ENCODE data around the gene CNNM1.

DNA sequence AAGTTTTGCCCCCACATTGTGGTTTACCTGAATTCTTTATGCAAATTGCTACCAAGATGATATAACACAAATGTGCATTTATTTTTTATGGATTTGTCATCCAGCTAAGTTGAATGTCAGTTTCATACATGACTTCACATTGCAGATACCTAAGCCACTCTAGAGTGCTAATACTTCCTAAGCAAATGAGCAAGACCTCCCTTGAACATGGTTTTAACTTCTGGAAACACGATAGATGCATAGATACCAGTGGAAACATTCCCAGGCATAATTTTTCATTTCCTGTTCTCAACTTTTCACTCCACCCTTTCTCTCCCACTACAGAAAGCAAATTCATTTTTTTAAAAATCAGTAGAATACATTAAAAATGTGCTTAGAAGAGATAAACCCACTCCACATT is 81.0 kb downstream of the CNNM1 start:
- TF ChIP-seq FOXM1 (IDR thresholded peaks at IDR 0.05; ENCODE audit: borderline replicate concordance) (no peak), BHLHE40 (IDR thresholded peaks at IDR 0.05; ENCODE audit: borderline replicate concordance) (no peak), ZNF384 (IDR thresholded peaks at IDR 0.05) (no peak), SUZ12 (IDR thresholded peaks at IDR 0.05) (no peak), SP1 (IDR thresholded peaks at IDR 0.05) (no peak), TARDBP (IDR thresholded peaks at IDR 0.05) (no peak), ELF4 (IDR thresholded peaks at IDR 0.05) (no peak)

Data from HEK293T (cell line).